K562 (cell line): Measurements from ENCODE around the gene PPT1. TPM values are rescaled to one million over a fixed set of nuclear protein-coding genes. Genes with fewer than 3 reads are reported as not detected.
"Not testable (repeated sequence)": the region's sequence is repeated elsewhere in the genome, so short reads cannot be mapped to it uniquely, and the experiment has no call there.

Experiments used
- ATAC-seq: fragments of 200-7000 bp; cut with Tn5 transposase; 3 replicates; pipeline ENCODE4 v1.9.1; 2020; ENCODE audit warnings: moderate library complexity
- BruUV-seq: library from RNA; stranded (reverse); fragments of 400-500 nt; replicated peaks from 2 replicates; lab custom pipeline; 2021; lab: Mats Ljungman, UMichigan
- CTCF ChIA-PET: fragments of 300-600 bp; formaldehyde crosslinking; extraction: SDS; loops from one replicate; lab custom pipeline; 2021; ENCODE audit warnings: low intra/inter-chr PET ratio; lab: Yijun Ruan, JAX
- POLR2A ChIA-PET: fragments of 300-600, 350-650 bp; sonication (Branson Sonifier 250); formaldehyde crosslinking; extraction: SDS; loops from one replicate; lab custom pipeline; 2021; ENCODE audit warnings: antibody characterized with exemption, inconsistent platforms; lab: Yijun Ruan, JAX
- DNase-seq, 4 experiments: peaks; one replicate each; pipeline versions ENCODE4 v3.0.0 to v3.0.0-alpha.2; 2011 to 2018; ENCODE audit warnings: low spot score in 3 of 4, mixed read lengths in 3 of 4; ENCODE audit errors: extremely low read depth in 1 of 4
- FAIRE-seq: peaks from 2 replicates; lab custom pipeline; 2011; peaks lifted over from hg19 to GRCh38; lab: Jason Lieb, UNC
- H2AFZ ChIP-seq: 2 replicates; pipeline ENCODE4 v1.6.0; 2011; ENCODE audit warnings: low read depth, low read length, control low read depth, inconsistent platforms
- H3K27ac ChIP-seq: fragments of 200-600 bp; 3 replicates; pipeline ENCODE4 v1.8.0; 2011; ENCODE audit warnings: low read depth, mild to moderate bottlenecking, control low read depth, inconsistent platforms, low read length, moderate library complexity, mixed read lengths; ENCODE audit errors: extremely low read depth
- H3K27me3 ChIP-seq, 2 experiments: fragments of 300-600 bp in 1 of 2; 2 replicates in 1 of 2; 3 replicates in 1 of 2; pipeline versions ENCODE4 v1.6.0 to v1.8.0; 2011; ENCODE audit warnings: inconsistent platforms in 2 of 2, low read length in 2 of 2, mild to moderate bottlenecking in 1 of 2, mixed read lengths in 1 of 2, moderate library complexity in 1 of 2; ENCODE audit not compliant: control insufficient read depth in 2 of 2, insufficient read depth in 2 of 2
- H3K36me3 ChIP-seq: fragments of 300-600 bp; 3 replicates; pipeline ENCODE4 v1.8.0; 2011; ENCODE audit warnings: mild to moderate bottlenecking, low read length, inconsistent platforms; ENCODE audit not compliant: control insufficient read depth, insufficient read depth
- H3K4me1 ChIP-seq, 2 experiments: fragments of 200-600 bp in 1 of 2; replicated peaks in 1 of 2; 2 replicates in 1 of 2; 3 replicates in 1 of 2; pipeline versions ENCODE4 v1.5.1 to v1.8.0; 2011; ENCODE audit warnings: inconsistent platforms in 2 of 2, low read length in 2 of 2, mild to moderate bottlenecking in 1 of 2, mixed read lengths in 1 of 2, moderate library complexity in 1 of 2; ENCODE audit not compliant: control insufficient read depth in 2 of 2, insufficient read depth in 2 of 2
- H3K4me2 ChIP-seq: 2 replicates; pipeline ENCODE4 v1.6.1; 2011; ENCODE audit warnings: low read length, control low read depth, inconsistent platforms, mixed read lengths; ENCODE audit not compliant: insufficient read depth
- H3K4me3 ChIP-seq: fragments of 200-600 bp; sonication (generic), shearing (Covaris generic); 2 replicates; pipeline ENCODE4 v1.5.1; 2016; ENCODE audit warnings: control low read depth, inconsistent platforms
- H3K79me2 ChIP-seq: fragments of 200-600 bp; 3 replicates; pipeline ENCODE4 v1.8.0; 2011; ENCODE audit warnings: low read length, inconsistent platforms; ENCODE audit not compliant: control insufficient read depth, insufficient read depth
- H3K9ac ChIP-seq, 2 experiments: 2 replicates each; pipeline versions ENCODE4 v1.6.0 to v1.6.1; 2011; ENCODE audit warnings: low read depth in 2 of 2, low read length in 2 of 2, control low read depth in 1 of 2, inconsistent platforms in 1 of 2, mild to moderate bottlenecking in 1 of 2, mixed read lengths in 1 of 2; ENCODE audit not compliant: insufficient read depth in 1 of 2
- H3K9me1 ChIP-seq: one replicate; pipeline ENCODE4 v1.6.0; 2011; ENCODE audit warnings: inconsistent platforms, mild to moderate bottlenecking, low read length, moderate library complexity; ENCODE audit not compliant: control insufficient read depth, insufficient read depth
- H3K9me3 ChIP-seq: replicated peaks from 2 replicates; pipeline ENCODE4 v1.5.1; 2011; ENCODE audit warnings: low read depth, low read length, inconsistent platforms; ENCODE audit not compliant: control insufficient read depth, insufficient read depth
- H4K20me1 ChIP-seq: replicated peaks from 2 replicates; pipeline ENCODE4 v1.6.1; 2011; ENCODE audit warnings: low read length, inconsistent platforms, mixed read lengths; ENCODE audit not compliant: control insufficient read depth, insufficient read depth
- ADNP ChIP-seq: fragments of 200-800 bp; sonication (Bioruptor generic); IDR thresholded peaks from 2 replicates; pipeline ENCODE4 v1.6.1; 2016; ENCODE audit warnings: missing genetic modification characterization, missing compliant biosample characterization
- C11orf30 ChIP-seq: fragments of 450-650 bp; IDR thresholded peaks from 2 replicates; pipeline ENCODE4 v1.6.1; 2016; ENCODE audit warnings: low read depth, mild to moderate bottlenecking
- EGR1 ChIP-seq: fragments of 450-650 bp; conservative IDR thresholded peaks from 2 replicates; pipeline ENCODE4 v1.6.1; 2017; ENCODE audit warnings: mild to moderate bottlenecking
- MAFG ChIP-seq: fragments of 450-650 bp; conservative IDR thresholded peaks from 2 replicates; pipeline ENCODE4 v1.6.1; 2016; ENCODE audit warnings: missing genetic modification characterization, missing compliant biosample characterization
- MLLT1 ChIP-seq, 2 experiments: fragments of 450-650 bp; IDR thresholded peaks; 2 replicates each; pipeline ENCODE4 v1.6.1; 2016
- SP1 ChIP-seq: sonication (generic); formaldehyde crosslinking; IDR thresholded peaks from 2 replicates; pipeline ENCODE4 v1.8.1; 2022; ENCODE audit warnings: mild to moderate bottlenecking, missing genetic modification reagents
- ZNF316 ChIP-seq: fragments of 450-650 bp; IDR thresholded peaks from 2 replicates; pipeline ENCODE4 v1.6.1; 2016
- WGBS: fragments of 100-300 bp; shearing (Covaris generic); methylation state at CpG from one replicate; pipeline ENCODE4 v1.1.6; 2016; ENCODE audit warnings: low coverage, mixed read lengths; ENCODE audit not compliant: insufficient coverage; ENCODE audit errors: missing lambda C conversion rate; 5-methylcytosine and 5-hydroxymethylcytosine counted together
- in situ Hi-C: fragments of 300-500 bp; cut with MboI; formaldehyde crosslinking; loops from 4 replicates; pipeline ENCODE4 v1.15.0; 2018; ENCODE audit warnings: inconsistent platforms, mixed read lengths
- intact Hi-C: fragments of 100-400 bp; cut with micrococcal nuclease; formaldehyde crosslinking; loops from 2 replicates; pipeline ENCODE4 v1.14.2; 2022
- polyA plus RNA-seq, 8 experiments: library from polyadenylated mRNA; depleted of rRNA in 4 of 8; stranded (reverse) in 5 of 8; unstranded in 3 of 8; fragments of >200 nt; fragmentation: Nextera tagmentation in 2 of 8; fragmentation: Illumina TruSeq in 1 of 8; extraction: Ambion mirVana in 2 of 8; extraction: Trizol in 1 of 8; gene quantifications; 2 replicates each; pipeline versions ENCODE4 v1.2.1 to v1.2.3, GENCODE V29; 2011 to 2014; ENCODE audit warnings: inconsistent platforms in 1 of 8, missing spikeins in 1 of 8
- total RNA-seq, 7 experiments: library from RNA; depleted of rRNA in 6 of 7; stranded (reverse); fragments of >200 nt in 6 of 7; fragmentation: Illumina TruSeq in 2 of 7; extraction: Trizol in 2 of 7; gene quantifications; 2 replicates each; pipeline versions ENCODE4 v1.2.1 to v1.2.3, GENCODE V29; 2011 to 2021; ENCODE audit warnings: low replicate concordance in 1 of 7

The PPT1 gene
- total and polyA plus RNA-seq, 9 of the 15 experiments (the other 6 are each of a cell fraction or from before 2014, with no cell fraction given), result 72.2 to 285 (median 143) TPM

GRCh38 chr1:40037254-40037653, 59.8 kb downstream of the PPT1 start:
- intact Hi-C loops, FAIRE-seq, H3K9me1 ChIP-seq, DNase-seq, H4K20me1 ChIP-seq, H3K36me3 ChIP-seq, CTCF ChIA-PET, H3K9me3 ChIP-seq, H3K27me3 ChIP-seq, BruUV-seq, H3K4me3 ChIP-seq, H2AFZ ChIP-seq, H3K4me2 ChIP-seq, in situ Hi-C loops, ATAC-seq: not testable (repeated sequence)
- H3K79me2 ChIP-seq, result peaks cover 17% of the 10 kb centered on the region
- H3K27ac ChIP-seq, result peak overlapping the region; percentile 75; the same call in 1 of the 3 replicates
- POLR2A ChIA-PET, result interaction anchor here (0.5 to 5.8 kb wide), 5 partner anchors 21 to 812 kb away, joined by 3 to 56 read pairs (median 4); no protein-coding TSS in a partner anchor
- 76% methylated on average over 8 of the region's 8 CpGs for WGBS
- H3K9ac ChIP-seq, result peak overlapping the region in 1 of 2 experiments; percentile 38; a peak in 1 of 4 replicates
- peaks cover 34 to 49% of the 10 kb centered on the region in 2 experiments for H3K4me1 ChIP-seq
- TF ChIP-seq MAFG (peak; percentile 63), ADNP (tag) (peak; percentile 72; the same call in 1 of the 2 replicates), EGR1 (peak; percentile 32; the same call in 1 of the 2 replicates), ZNF316 (peak; percentile 85), C11orf30 (peak; percentile 80), MLLT1 (IDR thresholded peaks at IDR 0.05) (0 out of 4 replicates have a peak, but pooled peaks of 1 of the 2 experiments have one; percentile 26), SP1 (CRISPR knock-in tag) (0 out of 2 replicates have a peak, but pooled peaks have one; percentile 20)
